K562 (cell line): Measurements from ENCODE around the gene ITPR2. TPM values are rescaled to one million over a fixed set of nuclear protein-coding genes. Genes with fewer than 3 reads are reported as not detected.

Source experiments
- ATAC-seq: fragments of 200-7000 bp; cut with Tn5 transposase; 3 replicates; pipeline ENCODE4 v1.9.1; 2020; ENCODE audit warnings: moderate library complexity
- BruUV-seq: library from RNA; stranded (reverse); fragments of 400-500 nt; replicated peaks from 2 replicates; lab custom pipeline; 2021; lab: Mats Ljungman, UMichigan
- CTCF ChIA-PET: fragments of 300-600 bp; formaldehyde crosslinking; extraction: SDS; loops from one replicate; lab custom pipeline; 2021; ENCODE audit warnings: low intra/inter-chr PET ratio; lab: Yijun Ruan, JAX
- POLR2A ChIA-PET: fragments of 300-600, 350-650 bp; sonication (Branson Sonifier 250); formaldehyde crosslinking; extraction: SDS; loops from one replicate; lab custom pipeline; 2021; ENCODE audit warnings: antibody characterized with exemption, inconsistent platforms; lab: Yijun Ruan, JAX
- DNase-seq, 4 experiments: peaks; one replicate each; pipeline versions ENCODE4 v3.0.0 to v3.0.0-alpha.2; 2011 to 2018; ENCODE audit warnings: low spot score in 3 of 4, mixed read lengths in 3 of 4; ENCODE audit errors: extremely low read depth in 1 of 4
- FAIRE-seq: peaks from 2 replicates; lab custom pipeline; 2011; peaks lifted over from hg19 to GRCh38; lab: Jason Lieb, UNC
- H2AFZ ChIP-seq: 2 replicates; pipeline ENCODE4 v1.6.0; 2011; ENCODE audit warnings: low read depth, low read length, control low read depth, inconsistent platforms
- H3K27ac ChIP-seq: fragments of 200-600 bp; 3 replicates; pipeline ENCODE4 v1.8.0; 2011; ENCODE audit warnings: low read depth, mild to moderate bottlenecking, control low read depth, inconsistent platforms, low read length, moderate library complexity, mixed read lengths; ENCODE audit errors: extremely low read depth
- H3K27me3 ChIP-seq, 2 experiments: fragments of 300-600 bp in 1 of 2; 2 replicates in 1 of 2; 3 replicates in 1 of 2; pipeline versions ENCODE4 v1.6.0 to v1.8.0; 2011; ENCODE audit warnings: inconsistent platforms in 2 of 2, low read length in 2 of 2, mild to moderate bottlenecking in 1 of 2, mixed read lengths in 1 of 2, moderate library complexity in 1 of 2; ENCODE audit not compliant: control insufficient read depth in 2 of 2, insufficient read depth in 2 of 2
- H3K36me3 ChIP-seq: fragments of 300-600 bp; 3 replicates; pipeline ENCODE4 v1.8.0; 2011; ENCODE audit warnings: mild to moderate bottlenecking, low read length, inconsistent platforms; ENCODE audit not compliant: control insufficient read depth, insufficient read depth
- H3K4me1 ChIP-seq, 2 experiments: fragments of 200-600 bp in 1 of 2; replicated peaks in 1 of 2; 2 replicates in 1 of 2; 3 replicates in 1 of 2; pipeline versions ENCODE4 v1.5.1 to v1.8.0; 2011; ENCODE audit warnings: inconsistent platforms in 2 of 2, low read length in 2 of 2, mild to moderate bottlenecking in 1 of 2, mixed read lengths in 1 of 2, moderate library complexity in 1 of 2; ENCODE audit not compliant: control insufficient read depth in 2 of 2, insufficient read depth in 2 of 2
- H3K4me2 ChIP-seq: 2 replicates; pipeline ENCODE4 v1.6.1; 2011; ENCODE audit warnings: low read length, control low read depth, inconsistent platforms, mixed read lengths; ENCODE audit not compliant: insufficient read depth
- H3K4me3 ChIP-seq: fragments of 200-600 bp; sonication (generic), shearing (Covaris generic); 2 replicates; pipeline ENCODE4 v1.5.1; 2016; ENCODE audit warnings: control low read depth, inconsistent platforms
- H3K79me2 ChIP-seq: fragments of 200-600 bp; 3 replicates; pipeline ENCODE4 v1.8.0; 2011; ENCODE audit warnings: low read length, inconsistent platforms; ENCODE audit not compliant: control insufficient read depth, insufficient read depth
- H3K9ac ChIP-seq, 2 experiments: 2 replicates each; pipeline versions ENCODE4 v1.6.0 to v1.6.1; 2011; ENCODE audit warnings: low read depth in 2 of 2, low read length in 2 of 2, control low read depth in 1 of 2, inconsistent platforms in 1 of 2, mild to moderate bottlenecking in 1 of 2, mixed read lengths in 1 of 2; ENCODE audit not compliant: insufficient read depth in 1 of 2
- H3K9me1 ChIP-seq: one replicate; pipeline ENCODE4 v1.6.0; 2011; ENCODE audit warnings: inconsistent platforms, mild to moderate bottlenecking, low read length, moderate library complexity; ENCODE audit not compliant: control insufficient read depth, insufficient read depth
- H3K9me3 ChIP-seq: replicated peaks from 2 replicates; pipeline ENCODE4 v1.5.1; 2011; ENCODE audit warnings: low read depth, low read length, inconsistent platforms; ENCODE audit not compliant: control insufficient read depth, insufficient read depth
- H4K20me1 ChIP-seq: replicated peaks from 2 replicates; pipeline ENCODE4 v1.6.1; 2011; ENCODE audit warnings: low read length, inconsistent platforms, mixed read lengths; ENCODE audit not compliant: control insufficient read depth, insufficient read depth
- BACH1 ChIP-seq: fragments of 200-800 bp; sonication (Bioruptor generic); IDR thresholded peaks from 2 replicates; pipeline ENCODE4 v1.6.1; 2016; ENCODE audit warnings: missing genetic modification characterization, missing compliant biosample characterization
- BCL6 ChIP-seq: fragments of 250-450 bp; sonication (Bioruptor Pico); IDR thresholded peaks from 2 replicates; pipeline ENCODE4 v1.4.0; 2020
- CREM ChIP-seq: IDR thresholded peaks from 2 replicates; pipeline ENCODE4 v1.6.1; 2014; ENCODE audit warnings: antibody characterized with exemption, low read depth
- DPF2 ChIP-seq: fragments of 450-650 bp; IDR thresholded peaks from 2 replicates; pipeline ENCODE4 v1.6.1; 2016
- FOXJ2 ChIP-seq: fragments of 200-800 bp; sonication (Bioruptor generic); IDR thresholded peaks from 2 replicates; pipeline ENCODE4 v1.6.1; 2016; ENCODE audit warnings: missing genetic modification characterization, missing compliant biosample characterization
- HIVEP1 ChIP-seq: fragments of 250-450 bp; sonication (Bioruptor Pico); IDR thresholded peaks from 2 replicates; pipeline ENCODE4 v1.4.0; 2020; ENCODE audit warnings: mild to moderate bottlenecking
- ILF3 ChIP-seq: fragments of 450-650 bp; IDR thresholded peaks from 2 replicates; pipeline ENCODE4 v1.6.1; 2018; ENCODE audit warnings: antibody characterized with exemption, mild to moderate bottlenecking, moderate library complexity, borderline replicate concordance
- MAFF ChIP-seq: IDR thresholded peaks from 2 replicates; pipeline ENCODE4 v1.6.1; 2012; ENCODE audit warnings: low read length, improper control_type of control experiment
- MEIS2 ChIP-seq: fragments of 450-650 bp; IDR thresholded peaks from 2 replicates; pipeline ENCODE4 v1.6.1; 2014; ENCODE audit warnings: mild to moderate bottlenecking; ENCODE audit not compliant: partially characterized antibody
- MYNN ChIP-seq, 2 experiments: sonication (generic); formaldehyde crosslinking in 1 of 2; IDR thresholded peaks; 2 replicates each; pipeline versions ENCODE4 v1.5.0 to v1.6.1; 2016 to 2020; ENCODE audit warnings: antibody characterized with exemption in 1 of 2, missing genetic modification reagents in 1 of 2
- PTRF ChIP-seq: fragments of 450-650 bp; IDR thresholded peaks from 2 replicates; pipeline ENCODE4 v1.6.1; 2016; ENCODE audit warnings: mild to moderate bottlenecking, missing genetic modification characterization, missing compliant biosample characterization
- SLC30A9 ChIP-seq: fragments of 250-450 bp; sonication (Bioruptor Pico); IDR thresholded peaks from 2 replicates; pipeline ENCODE4 v1.8.0; 2022; ENCODE audit warnings: mild to moderate bottlenecking, moderate library complexity
- TAF9B ChIP-seq: fragments of 450-650 bp; IDR thresholded peaks from 2 replicates; pipeline ENCODE4 v1.6.1; 2018; ENCODE audit warnings: mild to moderate bottlenecking; ENCODE audit not compliant: partially characterized antibody
- ZFPM2 ChIP-seq: fragments of 250-450 bp; sonication (Bioruptor Pico); IDR thresholded peaks from 2 replicates; pipeline ENCODE4 v1.5.1; 2022; ENCODE audit warnings: mild to moderate bottlenecking
- ZNF655 ChIP-seq: fragments of 250-450 bp; sonication (Bioruptor Pico); IDR thresholded peaks from 2 replicates; pipeline ENCODE4 v1.5.0; 2021
- WGBS: fragments of 100-300 bp; shearing (Covaris generic); methylation state at CpG from one replicate; pipeline ENCODE4 v1.1.6; 2016; ENCODE audit warnings: low coverage, mixed read lengths; ENCODE audit not compliant: insufficient coverage; ENCODE audit errors: missing lambda C conversion rate; 5-methylcytosine and 5-hydroxymethylcytosine counted together
- in situ Hi-C: fragments of 300-500 bp; cut with MboI; formaldehyde crosslinking; loops from 4 replicates; pipeline ENCODE4 v1.15.0; 2018; ENCODE audit warnings: inconsistent platforms, mixed read lengths
- intact Hi-C: fragments of 100-400 bp; cut with micrococcal nuclease; formaldehyde crosslinking; loops from 2 replicates; pipeline ENCODE4 v1.14.2; 2022
- polyA plus RNA-seq, 8 experiments: library from polyadenylated mRNA; depleted of rRNA in 4 of 8; stranded (reverse) in 5 of 8; unstranded in 3 of 8; fragments of >200 nt; fragmentation: Nextera tagmentation in 2 of 8; fragmentation: Illumina TruSeq in 1 of 8; extraction: Ambion mirVana in 2 of 8; extraction: Trizol in 1 of 8; gene quantifications; 2 replicates each; pipeline versions ENCODE4 v1.2.1 to v1.2.3, GENCODE V29; 2011 to 2014; ENCODE audit warnings: inconsistent platforms in 1 of 8, missing spikeins in 1 of 8
- total RNA-seq, 7 experiments: library from RNA; depleted of rRNA in 6 of 7; stranded (reverse); fragments of >200 nt in 6 of 7; fragmentation: Illumina TruSeq in 2 of 7; extraction: Trizol in 2 of 7; gene quantifications; 2 replicates each; pipeline versions ENCODE4 v1.2.1 to v1.2.3, GENCODE V29; 2011 to 2021; ENCODE audit warnings: low replicate concordance in 1 of 7

Gene ITPR2
- total and polyA plus RNA-seq, 9 of the 15 experiments (the other 6 are each of a cell fraction or from before 2014, with no cell fraction given), result 0.21 to 3.3 (median 0.95) TPM

GRCh38 chr12:26379777-26380467 is 453.1 kb downstream of the ITPR2 start:
- 6% methylated on average over 2 of the region's 2 CpGs for WGBS
- ChIA-PET CTCF (no interaction called here), POLR2A (no interaction called here)
- Histone ChIP-seq H3K27ac (no peak overlapping the region), H3K9me3 (no peaks in the 10 kb centered on the region), H3K79me2 (no peaks in the 10 kb centered on the region), H3K4me3 (no peak overlapping the region), H3K4me1 (no peaks in the 10 kb centered on the region), H3K9ac (no peak overlapping the region), H2AFZ (no peak overlapping the region), H3K36me3 (no peaks in the 10 kb centered on the region), H3K27me3 (no peaks in the 10 kb centered on the region; a peak in 2 of 5 replicates)
- intact Hi-C loops, result no loop called here
- no peak for DNase-seq
- FAIRE-seq, result no peak
- ATAC-seq, result no peak
- in situ Hi-C loops, result no loop called here
- BruUV-seq, result no TSS peak
- TF ChIP-seq ILF3, result no peak
- TF ChIP-seq SLC30A9 (CRISPR knock-in tag), result no peak
- TF ChIP-seq MEIS2, result no peak
- TF ChIP-seq CREM, result no peak
- no peak for TF ChIP-seq MAFF
- no peak for TF ChIP-seq BACH1 (tag)
- TF ChIP-seq MYNN (IDR thresholded peaks at IDR 0.05), result no peak
- TF ChIP-seq MYNN (CRISPR knock-in tag; IDR thresholded peaks at IDR 0.05), result no peak
- no peak for TF ChIP-seq FOXJ2
- TF ChIP-seq PTRF, result no peak
- no peak for TF ChIP-seq HIVEP1 (CRISPR knock-in tag)
- TF ChIP-seq DPF2, result no peak
- TF ChIP-seq TAF9B, result no peak
- TF ChIP-seq ZNF655 (CRISPR knock-in tag), result no peak
- no peak for TF ChIP-seq ZFPM2
- no peak for TF ChIP-seq BCL6 (CRISPR knock-in tag)
- TF ChIP-seq, all 486 proteins: peak for 0
- no peaks in the 10 kb centered on the region for H4K20me1 ChIP-seq
- H3K4me2 ChIP-seq, result no peak overlapping the region
- no peaks in the 10 kb centered on the region for H3K9me1 ChIP-seq
